ENCODE data around the gene SEMA6B. TPM values are rescaled to one million over a fixed set of nuclear protein-coding genes. Genes with fewer than 3 reads are reported as not detected.

Gene SEMA6B
- polyA plus RNA-seq, 1 of the 3 experiments (the other 2 are of a cell fraction) = 3.7 TPM

GRCh38 chr19:4592445-4592844 lies 33.0 kb upstream of the SEMA6B start:
- Histone ChIP-seq H3K36me3 (replicated peaks in 1 of 2; ENCODE audit: control insufficient read depth in 1 of 2, insufficient read depth in 2 of 2, low read length in 1 of 2) (no peaks in the 10 kb centered on the region), H3K27ac (ENCODE audit: low read depth in 2 of 2, low read length in 1 of 2) (no peak overlapping the region), H3K9ac (no peak overlapping the region), H3K4me2 (no peak overlapping the region), H3F3A (replicated peaks; ENCODE audit: insufficient read depth) (peaks cover 3% of the 10 kb centered on the region), H3K4me1 (ENCODE audit: control insufficient read depth in 1 of 2, insufficient read depth in 2 of 2, low read depth in 1 of 2, low read length in 1 of 2) (no peaks in the 10 kb centered on the region), H3K27me3 (ENCODE audit: insufficient read depth) (peaks cover 40% of the 10 kb centered on the region; the same call in 1 of the 2 replicates), H3K4me3 (ENCODE audit: low read depth in 2 of 2, low read length in 1 of 2) (no peak overlapping the region), H3K9me3 (no peaks in the 10 kb centered on the region), H3K9me2 (no peaks in the 10 kb centered on the region), H3K79me2 (ENCODE audit: insufficient read depth) (no peaks in the 10 kb centered on the region), H4K20me1 (ENCODE audit: insufficient read depth) (no peaks in the 10 kb centered on the region), H2AFZ (ENCODE audit: low read depth) (no peak overlapping the region)
- WGBS (ENCODE audit: low lambda C conversion rate) = 42% methylated on average over 5 of the region's 5 CpGs
- POLR2A ChIA-PET = interaction anchor here (0.6 kb wide), 1 partner anchor 208 kb away, joined by 3 read pairs; no protein-coding TSS in a partner anchor
- DNase-seq = no peak
- TF ChIP-seq FOXM1 (IDR thresholded peaks at IDR 0.05; ENCODE audit: low read depth) (no peak), CHD2 (IDR thresholded peaks at IDR 0.05; ENCODE audit: low read length, partially characterized antibody) (no peak), TEAD4 (IDR thresholded peaks at IDR 0.05; ENCODE audit: borderline replicate concordance, insufficient read depth) (no peak), SIN3A (IDR thresholded peaks at IDR 0.05; ENCODE audit: borderline replicate concordance, low read depth, low read length) (no peak), REST (IDR thresholded peaks at IDR 0.05; ENCODE audit: low read depth, low read length) (no peak), FOSL2 (IDR thresholded peaks at IDR 0.05; ENCODE audit: borderline replicate concordance, low read depth) (no peak), RFX5 (IDR thresholded peaks at IDR 0.05; ENCODE audit: low read length) (no peak), MEF2A (IDR thresholded peaks at IDR 0.05; ENCODE audit: borderline replicate concordance, low read depth) (no peak), YY1 (IDR thresholded peaks at IDR 0.05; ENCODE audit: low read depth) (no peak), RXRA (IDR thresholded peaks at IDR 0.05; ENCODE audit: borderline replicate concordance, low read depth) (no peak), RAD21 (IDR thresholded peaks at IDR 0.05; ENCODE audit: low read length) (no peak), RCOR1 (IDR thresholded peaks at IDR 0.05; ENCODE audit: low read length) (no peak), NFIC (IDR thresholded peaks at IDR 0.05; ENCODE audit: borderline replicate concordance) (no peak), GATA2 (CRISPR knock-in tag; IDR thresholded peaks at IDR 0.05) (no peak)
- TF ChIP-seq, protein P1, sequence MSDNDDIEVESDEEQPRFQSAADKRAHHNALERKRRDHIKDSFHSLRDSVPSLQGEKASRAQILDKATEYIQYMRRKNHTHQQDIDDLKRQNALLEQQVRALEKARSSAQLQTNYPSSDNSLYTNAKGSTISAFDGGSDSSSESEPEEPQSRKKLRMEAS (IDR thresholded peaks at IDR 0.05; ENCODE audit: low read depth) = no peak
- TF ChIP-seq, protein P2, sequence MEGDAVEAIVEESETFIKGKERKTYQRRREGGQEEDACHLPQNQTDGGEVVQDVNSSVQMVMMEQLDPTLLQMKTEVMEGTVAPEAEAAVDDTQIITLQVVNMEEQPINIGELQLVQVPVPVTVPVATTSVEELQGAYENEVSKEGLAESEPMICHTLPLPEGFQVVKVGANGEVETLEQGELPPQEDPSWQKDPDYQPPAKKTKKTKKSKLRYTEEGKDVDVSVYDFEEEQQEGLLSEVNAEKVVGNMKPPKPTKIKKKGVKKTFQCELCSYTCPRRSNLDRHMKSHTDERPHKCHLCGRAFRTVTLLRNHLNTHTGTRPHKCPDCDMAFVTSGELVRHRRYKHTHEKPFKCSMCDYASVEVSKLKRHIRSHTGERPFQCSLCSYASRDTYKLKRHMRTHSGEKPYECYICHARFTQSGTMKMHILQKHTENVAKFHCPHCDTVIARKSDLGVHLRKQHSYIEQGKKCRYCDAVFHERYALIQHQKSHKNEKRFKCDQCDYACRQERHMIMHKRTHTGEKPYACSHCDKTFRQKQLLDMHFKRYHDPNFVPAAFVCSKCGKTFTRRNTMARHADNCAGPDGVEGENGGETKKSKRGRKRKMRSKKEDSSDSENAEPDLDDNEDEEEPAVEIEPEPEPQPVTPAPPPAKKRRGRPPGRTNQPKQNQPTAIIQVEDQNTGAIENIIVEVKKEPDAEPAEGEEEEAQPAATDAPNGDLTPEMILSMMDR (IDR thresholded peaks at IDR 0.05) = no peak
- TF ChIP-seq, protein P3, sequence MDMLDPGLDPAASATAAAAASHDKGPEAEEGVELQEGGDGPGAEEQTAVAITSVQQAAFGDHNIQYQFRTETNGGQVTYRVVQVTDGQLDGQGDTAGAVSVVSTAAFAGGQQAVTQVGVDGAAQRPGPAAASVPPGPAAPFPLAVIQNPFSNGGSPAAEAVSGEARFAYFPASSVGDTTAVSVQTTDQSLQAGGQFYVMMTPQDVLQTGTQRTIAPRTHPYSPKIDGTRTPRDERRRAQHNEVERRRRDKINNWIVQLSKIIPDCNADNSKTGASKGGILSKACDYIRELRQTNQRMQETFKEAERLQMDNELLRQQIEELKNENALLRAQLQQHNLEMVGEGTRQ (IDR thresholded peaks at IDR 0.05; ENCODE audit: borderline replicate concordance, low read depth, low read length) = no peak
- TF ChIP-seq, protein P4, sequence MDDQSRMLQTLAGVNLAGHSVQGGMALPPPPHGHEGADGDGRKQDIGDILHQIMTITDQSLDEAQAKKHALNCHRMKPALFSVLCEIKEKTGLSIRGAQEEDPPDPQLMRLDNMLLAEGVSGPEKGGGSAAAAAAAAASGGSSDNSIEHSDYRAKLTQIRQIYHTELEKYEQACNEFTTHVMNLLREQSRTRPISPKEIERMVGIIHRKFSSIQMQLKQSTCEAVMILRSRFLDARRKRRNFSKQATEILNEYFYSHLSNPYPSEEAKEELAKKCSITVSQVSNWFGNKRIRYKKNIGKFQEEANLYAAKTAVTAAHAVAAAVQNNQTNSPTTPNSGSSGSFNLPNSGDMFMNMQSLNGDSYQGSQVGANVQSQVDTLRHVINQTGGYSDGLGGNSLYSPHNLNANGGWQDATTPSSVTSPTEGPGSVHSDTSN (IDR thresholded peaks at IDR 0.05) = no peak
- TF ChIP-seq, protein P5, sequence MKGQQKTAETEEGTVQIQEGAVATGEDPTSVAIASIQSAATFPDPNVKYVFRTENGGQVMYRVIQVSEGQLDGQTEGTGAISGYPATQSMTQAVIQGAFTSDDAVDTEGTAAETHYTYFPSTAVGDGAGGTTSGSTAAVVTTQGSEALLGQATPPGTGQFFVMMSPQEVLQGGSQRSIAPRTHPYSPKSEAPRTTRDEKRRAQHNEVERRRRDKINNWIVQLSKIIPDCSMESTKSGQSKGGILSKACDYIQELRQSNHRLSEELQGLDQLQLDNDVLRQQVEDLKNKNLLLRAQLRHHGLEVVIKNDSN (IDR thresholded peaks at IDR 0.05; ENCODE audit: borderline replicate concordance, low read depth) = no peak
- CTCF ChIA-PET = interaction anchor here (0.8 to 9.9 kb wide), 9 partner anchors 8 to 54 kb away, joined by 3 to 93 read pairs (median 4); no protein-coding TSS in a partner anchor
